Fibroblast of lung (primary cell): ENCODE measurements around the gene GALP. TPM values are rescaled to one million over a fixed set of nuclear protein-coding genes. Genes with fewer than 3 reads are reported as not detected.
A peak's percentile ranks its signal among the peaks of the same experiment; 100 is the strongest.

ENCODE experiments used
- DNase-seq, 2 donors: peaks; one replicate each; pipeline versions ENCODE4 v3.0.0 to v3.0.0-alpha.2; 2010; ENCODE audit warnings: low read depth in 2 of 2
- H2AFZ ChIP-seq: 2 replicates; pipeline ENCODE4 v1.5.1; 2012; ENCODE audit warnings: low read length, control low read depth, inconsistent platforms
- H3K27ac ChIP-seq: 2 replicates; pipeline ENCODE4 v1.5.1; 2011; ENCODE audit warnings: low read length, control low read depth; ENCODE audit not compliant: insufficient read depth
- H3K27me3 ChIP-seq: 2 replicates; pipeline ENCODE4 v1.5.1; 2011; ENCODE audit warnings: mild to moderate bottlenecking, low read length; ENCODE audit not compliant: control insufficient read depth, insufficient read depth
- H3K36me3 ChIP-seq: 2 replicates; pipeline ENCODE4 v1.5.1; 2011; ENCODE audit warnings: low read length; ENCODE audit not compliant: control insufficient read depth, insufficient read depth
- H3K4me1 ChIP-seq: 2 replicates; pipeline ENCODE4 v1.5.1; 2011; ENCODE audit warnings: low read length; ENCODE audit not compliant: control insufficient read depth, insufficient read depth; ENCODE audit errors: extremely low read depth
- H3K4me2 ChIP-seq: 2 replicates; pipeline ENCODE4 v1.5.1; 2011; ENCODE audit warnings: low read length, control low read depth; ENCODE audit not compliant: insufficient read depth; ENCODE audit errors: extremely low read depth
- H3K4me3 ChIP-seq, 4 experiments: fragments of 200-600 bp in 1 of 4; sonication (generic) in 1 of 4; replicated peaks in 1 of 4; 2 replicates each; pipeline ENCODE4 v1.5.1; 2011 to 2016; ENCODE audit warnings: low read length in 4 of 4, low read depth in 3 of 4, mild to moderate bottlenecking in 3 of 4, control low read depth in 2 of 4, inconsistent platforms in 1 of 4, mixed read lengths in 1 of 4; ENCODE audit not compliant: insufficient read depth in 1 of 4; ENCODE audit errors: control extremely low read depth in 1 of 4
- H3K79me2 ChIP-seq: 2 replicates; pipeline ENCODE4 v1.5.1; 2012; ENCODE audit warnings: mild to moderate bottlenecking, low read length, inconsistent platforms; ENCODE audit not compliant: control insufficient read depth, insufficient read depth
- H3K9ac ChIP-seq: 2 replicates; pipeline ENCODE4 v1.5.1; 2011; ENCODE audit warnings: mild to moderate bottlenecking, low read length, control low read depth; ENCODE audit not compliant: insufficient read depth
- H3K9me3 ChIP-seq: 2 replicates; pipeline ENCODE4 v1.5.1; 2012; ENCODE audit warnings: low read depth, low read length; ENCODE audit not compliant: control insufficient read depth, insufficient read depth
- H4K20me1 ChIP-seq: 2 replicates; pipeline ENCODE4 v1.5.1; 2011; ENCODE audit warnings: low read length; ENCODE audit not compliant: control insufficient read depth, insufficient read depth; ENCODE audit errors: extremely low read depth
- CTCF ChIP-seq, 2 donors: IDR thresholded peaks in 1 of 2; conservative IDR thresholded peaks in 1 of 2; 1 replicate in 1 of 2; 2 replicates in 1 of 2; pipeline ENCODE4 v1.5.1; 2011 to 2012; ENCODE audit warnings: low read length in 2 of 2, control low read depth in 1 of 2, inconsistent platforms in 1 of 2, low read depth in 1 of 2, mild to moderate bottlenecking in 1 of 2
- EZH2 ChIP-seq: IDR thresholded peaks from 2 replicates; pipeline ENCODE4 v1.5.1; 2012; ENCODE audit warnings: low read length, control low read depth, mild to moderate bottlenecking; ENCODE audit errors: missing control alignments
- polyA plus RNA-seq, 2 donors: library from polyadenylated mRNA; depleted of rRNA in 1 of 2; stranded (reverse) in 1 of 2; unstranded in 1 of 2; fragments of >200 nt; gene quantifications; 2 replicates each; pipeline ENCODE4 v1.2.1, GENCODE V29; 2011 to 2012; ENCODE audit warnings: missing spikeins in 1 of 2
- total RNA-seq: library from RNA; depleted of rRNA; stranded (reverse); fragments of >200 nt; gene quantifications from 2 replicates; pipeline ENCODE4 v1.2.1, GENCODE V29; 2014

GALP gene
- total and polyA plus RNA-seq, 2 donors (not counting 1 experiment from before 2014, with no cell fraction given) = not detected

- Histone ChIP-seq H3K36me3 (peaks cover 10% of the 10 kb centered on the region), H3K9ac (no peak overlapping the region), H3K4me2 (no peak overlapping the region), H3K79me2 (no peaks in the 10 kb centered on the region), H3K9me3 (no peaks in the 10 kb centered on the region), H3K27ac (no peak overlapping the region), H2AFZ (no peak overlapping the region), H3K4me1 (no peaks in the 10 kb centered on the region), H4K20me1 (no peaks in the 10 kb centered on the region), H3K4me3 (no peak overlapping the region), H3K27me3 (no peaks in the 10 kb centered on the region)
- DNase-seq = no peak
- TF ChIP-seq CTCF (conservative IDR thresholded peaks at IDR 0.05 in 1 of 2, IDR thresholded peaks at IDR 0.05 in 1 of 2; ENCODE audit: low read depth in 1 of 2, low read length in 2 of 2) (peak; percentile 11 to 37), EZH2 (no peak)
Measured at GRCh38 chr19:56155124-56155687, 20.6 kb upstream of the GALP start.

GRCh38 chr19:56156768-56157167 is 19.0 kb upstream of the GALP start:
- no peaks in the 10 kb centered on the region for H4K20me1 ChIP-seq
- peaks cover 10% of the 10 kb centered on the region for H3K36me3 ChIP-seq
- no peak overlapping the region for H3K9ac ChIP-seq
- no peak overlapping the region for H3K27ac ChIP-seq
- H3K4me3 ChIP-seq = no peak overlapping the region
- no peaks in the 10 kb centered on the region for H3K27me3 ChIP-seq
- no peak overlapping the region for H3K4me2 ChIP-seq
- no peak overlapping the region for H2AFZ ChIP-seq
- H3K4me1 ChIP-seq = no peaks in the 10 kb centered on the region
- TF ChIP-seq EZH2 = no peak
- no peak for TF ChIP-seq CTCF (conservative IDR thresholded peaks at IDR 0.05 in 1 of 2, IDR thresholded peaks at IDR 0.05 in 1 of 2; ENCODE audit: low read depth in 1 of 2, low read length in 2 of 2)
- no peak for DNase-seq
- H3K9me3 ChIP-seq = no peaks in the 10 kb centered on the region
- no peaks in the 10 kb centered on the region for H3K79me2 ChIP-seq

GRCh38 chr19:56158170-56158757 is 17.5 kb upstream of the GALP start:
- Histone ChIP-seq H4K20me1 (no peaks in the 10 kb centered on the region), H3K36me3 (peaks cover 10% of the 10 kb centered on the region), H3K4me2 (no peak overlapping the region), H3K27ac (no peak overlapping the region), H3K79me2 (no peaks in the 10 kb centered on the region), H3K4me3 (no peak overlapping the region), H3K4me1 (no peaks in the 10 kb centered on the region), H2AFZ (no peak overlapping the region), H3K9ac (no peak overlapping the region), H3K9me3 (no peaks in the 10 kb centered on the region), H3K27me3 (no peaks in the 10 kb centered on the region)
- DNase-seq = no peak
- TF ChIP-seq EZH2 = no peak
